Uterus (tissue), 4 donors: ENCODE measurements around the gene PURB. TPM values are rescaled to one million over a fixed set of nuclear protein-coding genes. Genes with fewer than 3 reads are reported as not detected.

ENCODE experiments used
- DNase-seq, 2 donors: peaks; one replicate each; pipeline ENCODE4 v3.0.0-alpha.2; 2019 to 2020
- H3K27ac ChIP-seq, 2 donors: fragments of 200-600 bp; sonication (generic); 1 replicate in 1 of 2; 2 replicates in 1 of 2; pipeline ENCODE4 v1.5.1; 2016 to 2018
- H3K27me3 ChIP-seq, 2 donors: fragments of 200-600 bp; sonication (generic); one replicate each; pipeline ENCODE4 v1.5.1; 2018 to 2019; ENCODE audit warnings: control low read depth in 1 of 2
- H3K36me3 ChIP-seq, 2 donors: fragments of 200-600 bp; sonication (generic); one replicate each; pipeline ENCODE4 v1.5.1; 2019; ENCODE audit warnings: control low read depth in 1 of 2
- H3K4me1 ChIP-seq, 2 donors: fragments of 200-600 bp; sonication (generic); one replicate each; pipeline ENCODE4 v1.5.1; 2018 to 2019; ENCODE audit warnings: control low read depth in 1 of 2
- H3K4me3 ChIP-seq, 2 donors: fragments of 200-600 bp; sonication (generic); 1 replicate in 1 of 2; 2 replicates in 1 of 2; pipeline ENCODE4 v1.5.1; 2018 to 2019; ENCODE audit warnings: mild to moderate bottlenecking in 1 of 2
- H3K9me3 ChIP-seq, 2 donors: fragments of 200-600 bp; sonication (generic); one replicate each; pipeline ENCODE4 v1.5.1; 2019; ENCODE audit warnings: control low read depth in 1 of 2
- POLR2A ChIP-seq, 2 donors: fragments of 450-650 bp; IDR thresholded peaks; one replicate each; pipeline ENCODE4 v1.6.1; 2016; ENCODE audit warnings: antibody characterized with exemption in 2 of 2, mild to moderate bottlenecking in 1 of 2, moderate library complexity in 1 of 2
- intact Hi-C: fragments of 100-400 bp; cut with DNase I; formaldehyde crosslinking; loops from one replicate; pipeline ENCODE4 v1.15.1; 2023; ENCODE audit warnings: low total_unique reads
- total RNA-seq, 4 donors: library from RNA; depleted of rRNA in 3 of 4; stranded (reverse); fragments of >200 nt in 3 of 4; gene quantifications; one replicate each; pipeline versions ENCODE4 v1.1.0 to v1.2.4, GENCODE V29; 2014 to 2023
- TF ChIP-seq, protein P1 (sequence below), 4 experiments: fragments of 200-600 bp in 2 of 4; fragments of 450-650 bp in 2 of 4; sonication (generic) in 2 of 4; IDR thresholded peaks; one replicate each; pipeline ENCODE4 v1.5.1; 2016 to 2019; ENCODE audit warnings: antibody characterized with exemption in 4 of 4, mild to moderate bottlenecking in 2 of 4, moderate library complexity in 1 of 4
- donor health status: DM: yes; HTN: yes; CAD: no.

PURB gene
- total RNA-seq, 4 donors from 2014 or later, result 13.8 to 63.0 (median 24.5) TPM

DNA sequence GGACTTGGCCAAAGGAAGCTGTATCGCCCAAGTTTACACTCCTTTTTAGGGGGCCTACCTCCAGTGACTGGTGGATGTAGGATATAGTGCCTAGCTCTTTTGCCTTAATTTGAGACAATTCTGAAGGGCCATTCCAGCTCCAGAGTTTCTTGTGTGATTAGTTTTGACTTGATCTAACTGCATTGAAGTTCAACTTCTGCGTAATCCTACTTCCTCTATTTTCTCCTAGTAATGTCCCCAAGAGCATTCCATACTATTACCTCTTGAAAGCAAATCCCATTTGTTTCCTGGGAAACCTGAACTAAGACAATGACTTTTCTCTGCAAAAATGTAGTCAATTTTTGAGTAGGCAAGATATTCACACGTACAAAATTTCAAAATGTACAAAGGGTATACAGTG, 32.7 kb downstream of the PURB start:
- DNase-seq, result no peak
- Histone ChIP-seq H3K4me3 (no peak overlapping the region), H3K27me3 (no peaks in the 10 kb centered on the region), H3K36me3 (no peaks in the 10 kb centered on the region), H3K27ac (no peak overlapping the region), H3K9me3 (no peaks in the 10 kb centered on the region), H3K4me1 (no peaks in the 10 kb centered on the region)
- TF ChIP-seq, protein P1, sequence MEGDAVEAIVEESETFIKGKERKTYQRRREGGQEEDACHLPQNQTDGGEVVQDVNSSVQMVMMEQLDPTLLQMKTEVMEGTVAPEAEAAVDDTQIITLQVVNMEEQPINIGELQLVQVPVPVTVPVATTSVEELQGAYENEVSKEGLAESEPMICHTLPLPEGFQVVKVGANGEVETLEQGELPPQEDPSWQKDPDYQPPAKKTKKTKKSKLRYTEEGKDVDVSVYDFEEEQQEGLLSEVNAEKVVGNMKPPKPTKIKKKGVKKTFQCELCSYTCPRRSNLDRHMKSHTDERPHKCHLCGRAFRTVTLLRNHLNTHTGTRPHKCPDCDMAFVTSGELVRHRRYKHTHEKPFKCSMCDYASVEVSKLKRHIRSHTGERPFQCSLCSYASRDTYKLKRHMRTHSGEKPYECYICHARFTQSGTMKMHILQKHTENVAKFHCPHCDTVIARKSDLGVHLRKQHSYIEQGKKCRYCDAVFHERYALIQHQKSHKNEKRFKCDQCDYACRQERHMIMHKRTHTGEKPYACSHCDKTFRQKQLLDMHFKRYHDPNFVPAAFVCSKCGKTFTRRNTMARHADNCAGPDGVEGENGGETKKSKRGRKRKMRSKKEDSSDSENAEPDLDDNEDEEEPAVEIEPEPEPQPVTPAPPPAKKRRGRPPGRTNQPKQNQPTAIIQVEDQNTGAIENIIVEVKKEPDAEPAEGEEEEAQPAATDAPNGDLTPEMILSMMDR (IDR thresholded peaks at IDR 0.05), result no peak
- no peak for TF ChIP-seq POLR2A (IDR thresholded peaks at IDR 0.05)
- intact Hi-C loops, result no loop called here

DNA sequence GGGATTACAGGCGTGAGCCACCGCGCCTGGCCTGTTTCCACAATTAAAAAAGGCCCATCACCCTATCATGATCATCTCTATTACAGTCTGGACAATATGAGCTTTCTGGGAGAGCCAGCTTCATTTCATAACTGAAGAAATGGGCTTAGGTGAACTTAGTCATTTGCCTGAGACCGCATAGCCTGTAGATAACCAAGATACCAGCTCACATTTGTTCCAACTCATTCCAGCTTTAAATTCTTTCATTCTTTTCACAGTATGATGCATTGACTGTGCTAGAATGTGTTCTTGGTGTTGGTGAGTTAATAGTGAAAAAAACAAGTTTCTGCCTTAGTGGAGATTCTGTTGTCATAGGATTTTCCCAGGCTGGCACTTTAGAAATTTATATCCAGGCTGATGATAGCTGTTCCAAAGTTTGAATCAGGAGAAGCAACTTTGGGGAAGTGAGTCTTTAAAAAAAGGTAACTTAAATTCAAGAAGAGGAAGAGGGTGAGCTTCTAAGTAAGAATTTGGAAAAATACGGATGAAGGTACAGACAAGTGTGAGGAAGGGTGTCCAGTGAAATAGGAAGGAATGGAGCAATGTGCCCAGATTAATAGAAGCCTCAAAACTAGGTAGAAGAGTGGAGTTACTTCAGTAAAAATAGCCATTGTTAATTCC, 35.3 kb downstream of the PURB start:
- Histone ChIP-seq H3K27ac (no peak overlapping the region), H3K4me3 (no peak overlapping the region), H3K4me1 (peaks cover 0 to 6% of the 10 kb centered on the region in 2 donors), H3K27me3 (no peaks in the 10 kb centered on the region), H3K9me3 (no peaks in the 10 kb centered on the region), H3K36me3 (no peaks in the 10 kb centered on the region)
- intact Hi-C loops, result no loop called here
- TF ChIP-seq POLR2A (IDR thresholded peaks at IDR 0.05), result no peak
- TF ChIP-seq, protein P1 (IDR thresholded peaks at IDR 0.05), result no peak
- no peak for DNase-seq

DNA sequence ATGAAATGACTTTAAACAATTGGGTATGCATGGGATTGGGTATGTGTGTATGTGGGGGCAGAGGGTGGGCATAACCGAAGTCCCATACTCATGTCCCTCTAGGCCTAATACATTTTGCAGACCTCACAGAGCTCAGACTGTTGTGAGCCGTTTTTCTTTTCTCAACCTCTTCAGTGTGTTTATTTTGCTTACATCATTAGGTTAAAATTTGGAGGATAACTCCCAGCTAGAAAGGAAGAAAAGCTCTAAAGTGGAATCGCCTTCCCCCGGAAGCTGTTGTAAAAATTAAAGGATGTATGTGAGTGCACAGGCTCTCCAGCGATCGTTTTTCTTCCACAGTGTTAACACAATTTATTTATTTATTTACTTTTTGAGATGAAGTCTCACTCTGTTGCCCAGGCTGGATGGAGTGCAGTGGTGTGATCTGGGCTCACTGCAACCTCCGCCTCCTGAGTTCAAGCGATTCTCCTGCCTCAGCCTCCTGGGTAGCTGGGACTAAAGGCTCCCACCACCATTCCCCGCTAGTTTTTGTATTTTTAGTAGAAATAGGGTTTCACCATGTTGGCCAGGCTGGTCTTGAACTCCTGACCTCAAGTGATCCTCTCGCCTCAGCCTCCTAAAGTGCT, 36.0 kb downstream of the PURB start:
- H3K36me3 ChIP-seq, result no peaks in the 10 kb centered on the region
- no peaks in the 10 kb centered on the region for H3K27me3 ChIP-seq
- TF ChIP-seq, protein P1 (IDR thresholded peaks at IDR 0.05), result no peak
- TF ChIP-seq POLR2A (IDR thresholded peaks at IDR 0.05), result no peak
- H3K9me3 ChIP-seq, result no peaks in the 10 kb centered on the region
- peak overlapping the region in 1 of 2 donors; percentile 67 for H3K4me3 ChIP-seq
- H3K27ac ChIP-seq, result no peak overlapping the region
- peaks cover 0 to 6% of the 10 kb centered on the region in 2 donors for H3K4me1 ChIP-seq
- intact Hi-C loops, result no loop called here
- DNase-seq, result no peak

DNA sequence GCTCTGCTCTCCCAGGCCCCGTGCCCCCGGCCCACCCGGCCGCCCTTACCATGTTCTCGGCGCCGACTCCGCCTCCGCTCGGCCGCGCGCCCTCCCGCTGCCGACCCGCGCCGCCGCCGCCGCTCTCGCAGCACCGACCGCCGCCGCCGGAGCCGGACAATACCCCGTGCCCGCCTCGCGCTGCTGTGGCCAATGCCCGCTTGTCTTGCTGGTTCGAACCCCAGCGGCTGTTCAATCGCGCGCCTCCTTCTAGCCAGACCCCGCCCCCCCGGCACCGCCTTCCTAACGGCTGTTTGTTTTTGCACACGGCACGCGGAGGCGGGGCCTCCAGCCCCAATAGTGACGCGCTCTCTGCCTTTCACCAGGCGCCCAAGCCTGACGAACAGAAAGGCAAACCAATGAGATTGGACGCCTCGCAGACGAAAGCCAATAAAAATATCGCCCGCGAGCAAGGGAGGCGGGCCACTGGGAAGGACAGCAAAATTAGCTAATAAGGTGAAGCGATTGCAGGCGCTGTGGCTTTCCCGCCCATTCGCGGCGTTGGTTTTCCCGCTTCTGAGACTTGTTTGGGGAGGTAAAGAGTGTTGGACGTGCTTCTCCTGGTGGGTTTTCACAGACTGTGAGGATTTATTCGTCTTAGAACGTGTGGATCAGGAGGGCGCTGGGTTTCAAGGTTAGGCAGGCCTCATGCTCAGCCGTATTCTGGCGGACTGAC, 37.3 kb downstream of the PURB start, which contains the start of gene H2AZ2:
H2AZ2 (minus strand) TSS at position 168 of the 715 bp plus-strand sequence; CDS start at position 52, 116 bp downstream.
- Histone ChIP-seq H3K9me3 (no peaks in the 10 kb centered on the region), H3K36me3 (no peaks in the 10 kb centered on the region), H3K4me1 (peaks cover 0 to 6% of the 10 kb centered on the region in 2 donors), H3K27me3 (no peaks in the 10 kb centered on the region), H3K27ac (peak within 1 kb of the TSS; percentile 97 to 99), H3K4me3 (peak within 1 kb of the TSS; percentile 54 to 83)
- peak; percentile 100 for DNase-seq
- intact Hi-C loops, result no loop called here
- TF ChIP-seq POLR2A (IDR thresholded peaks at IDR 0.05), result peak; percentile 81 to 96
- TF ChIP-seq, protein P1 (IDR thresholded peaks at IDR 0.05), result no peak

DNA sequence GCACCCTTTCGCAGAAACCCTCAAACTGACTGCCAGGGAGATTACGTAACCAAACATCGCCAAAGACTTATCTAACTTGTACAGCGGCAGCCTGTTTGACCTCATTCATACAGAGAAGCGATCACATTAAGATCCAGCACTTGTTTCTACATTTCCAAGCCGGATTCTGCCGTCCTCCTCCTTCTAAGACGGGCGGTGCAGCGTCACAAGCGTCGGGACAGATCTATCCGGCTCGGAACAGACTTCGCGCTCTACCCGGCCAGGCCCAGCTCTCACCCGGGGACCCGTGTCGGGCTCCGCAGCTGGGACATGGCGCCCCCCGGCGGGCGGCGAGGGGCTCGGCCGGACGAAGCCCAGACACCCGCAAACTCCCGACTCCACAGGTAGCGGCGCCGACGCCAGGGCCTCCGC, 37.8 kb downstream of the PURB start:
- peaks cover 0 to 6% of the 10 kb centered on the region in 2 donors for H3K4me1 ChIP-seq

More for the DNA sequence above, 37.8 kb downstream of the PURB start:
- TF ChIP-seq, protein P1 (IDR thresholded peaks at IDR 0.05), result peak; percentile 79 to 92 (median 90)
- TF ChIP-seq POLR2A (IDR thresholded peaks at IDR 0.05), result no peak
- peak; percentile 82 to 89 for DNase-seq
- intact Hi-C loops, result no loop called here
- H3K27me3 ChIP-seq, result no peaks in the 10 kb centered on the region
- H3K9me3 ChIP-seq, result no peaks in the 10 kb centered on the region
- no peaks in the 10 kb centered on the region for H3K36me3 ChIP-seq
- H3K4me3 ChIP-seq, result peak overlapping the region; percentile 52 to 83
- H3K27ac ChIP-seq, result peak overlapping the region; percentile 97 to 99
